K562 (cell line): Measurements from ENCODE around the gene SOAT2. TPM values are rescaled to one million over a fixed set of nuclear protein-coding genes. Genes with fewer than 3 reads are reported as not detected.
A peak's percentile ranks its signal among the peaks of the same experiment; 100 is the strongest.

Experiments
- ATAC-seq: fragments of 200-7000 bp; cut with Tn5 transposase; 3 replicates; pipeline ENCODE4 v1.9.1; 2020; ENCODE audit warnings: moderate library complexity
- BruUV-seq: library from RNA; stranded (reverse); fragments of 400-500 nt; replicated peaks from 2 replicates; lab custom pipeline; 2021; lab: Mats Ljungman, UMichigan
- CTCF ChIA-PET: fragments of 300-600 bp; formaldehyde crosslinking; extraction: SDS; loops from one replicate; lab custom pipeline; 2021; ENCODE audit warnings: low intra/inter-chr PET ratio; lab: Yijun Ruan, JAX
- POLR2A ChIA-PET: fragments of 300-600, 350-650 bp; sonication (Branson Sonifier 250); formaldehyde crosslinking; extraction: SDS; loops from one replicate; lab custom pipeline; 2021; ENCODE audit warnings: antibody characterized with exemption, inconsistent platforms; lab: Yijun Ruan, JAX
- DNase-seq, 4 experiments: peaks; one replicate each; pipeline versions ENCODE4 v3.0.0 to v3.0.0-alpha.2; 2011 to 2018; ENCODE audit warnings: low spot score in 3 of 4, mixed read lengths in 3 of 4; ENCODE audit errors: extremely low read depth in 1 of 4
- FAIRE-seq: peaks from 2 replicates; lab custom pipeline; 2011; peaks lifted over from hg19 to GRCh38; lab: Jason Lieb, UNC
- H2AFZ ChIP-seq: 2 replicates; pipeline ENCODE4 v1.6.0; 2011; ENCODE audit warnings: low read depth, low read length, control low read depth, inconsistent platforms
- H3K27ac ChIP-seq: fragments of 200-600 bp; 3 replicates; pipeline ENCODE4 v1.8.0; 2011; ENCODE audit warnings: low read depth, mild to moderate bottlenecking, control low read depth, inconsistent platforms, low read length, moderate library complexity, mixed read lengths; ENCODE audit errors: extremely low read depth
- H3K27me3 ChIP-seq, 2 experiments: fragments of 300-600 bp in 1 of 2; 2 replicates in 1 of 2; 3 replicates in 1 of 2; pipeline versions ENCODE4 v1.6.0 to v1.8.0; 2011; ENCODE audit warnings: inconsistent platforms in 2 of 2, low read length in 2 of 2, mild to moderate bottlenecking in 1 of 2, mixed read lengths in 1 of 2, moderate library complexity in 1 of 2; ENCODE audit not compliant: control insufficient read depth in 2 of 2, insufficient read depth in 2 of 2
- H3K36me3 ChIP-seq: fragments of 300-600 bp; 3 replicates; pipeline ENCODE4 v1.8.0; 2011; ENCODE audit warnings: mild to moderate bottlenecking, low read length, inconsistent platforms; ENCODE audit not compliant: control insufficient read depth, insufficient read depth
- H3K4me1 ChIP-seq, 2 experiments: fragments of 200-600 bp in 1 of 2; replicated peaks in 1 of 2; 2 replicates in 1 of 2; 3 replicates in 1 of 2; pipeline versions ENCODE4 v1.5.1 to v1.8.0; 2011; ENCODE audit warnings: inconsistent platforms in 2 of 2, low read length in 2 of 2, mild to moderate bottlenecking in 1 of 2, mixed read lengths in 1 of 2, moderate library complexity in 1 of 2; ENCODE audit not compliant: control insufficient read depth in 2 of 2, insufficient read depth in 2 of 2
- H3K4me2 ChIP-seq: 2 replicates; pipeline ENCODE4 v1.6.1; 2011; ENCODE audit warnings: low read length, control low read depth, inconsistent platforms, mixed read lengths; ENCODE audit not compliant: insufficient read depth
- H3K4me3 ChIP-seq: fragments of 200-600 bp; sonication (generic), shearing (Covaris generic); 2 replicates; pipeline ENCODE4 v1.5.1; 2016; ENCODE audit warnings: control low read depth, inconsistent platforms
- H3K79me2 ChIP-seq: fragments of 200-600 bp; 3 replicates; pipeline ENCODE4 v1.8.0; 2011; ENCODE audit warnings: low read length, inconsistent platforms; ENCODE audit not compliant: control insufficient read depth, insufficient read depth
- H3K9ac ChIP-seq, 2 experiments: 2 replicates each; pipeline versions ENCODE4 v1.6.0 to v1.6.1; 2011; ENCODE audit warnings: low read depth in 2 of 2, low read length in 2 of 2, control low read depth in 1 of 2, inconsistent platforms in 1 of 2, mild to moderate bottlenecking in 1 of 2, mixed read lengths in 1 of 2; ENCODE audit not compliant: insufficient read depth in 1 of 2
- H3K9me1 ChIP-seq: one replicate; pipeline ENCODE4 v1.6.0; 2011; ENCODE audit warnings: inconsistent platforms, mild to moderate bottlenecking, low read length, moderate library complexity; ENCODE audit not compliant: control insufficient read depth, insufficient read depth
- H3K9me3 ChIP-seq: replicated peaks from 2 replicates; pipeline ENCODE4 v1.5.1; 2011; ENCODE audit warnings: low read depth, low read length, inconsistent platforms; ENCODE audit not compliant: control insufficient read depth, insufficient read depth
- H4K20me1 ChIP-seq: replicated peaks from 2 replicates; pipeline ENCODE4 v1.6.1; 2011; ENCODE audit warnings: low read length, inconsistent platforms, mixed read lengths; ENCODE audit not compliant: control insufficient read depth, insufficient read depth
- ASH1L ChIP-seq: fragments of 450-650 bp; IDR thresholded peaks from 2 replicates; pipeline ENCODE4 v1.6.1; 2018; ENCODE audit warnings: borderline replicate concordance, mild to moderate bottlenecking, low read depth; ENCODE audit not compliant: partially characterized antibody
- CEBPZ ChIP-seq: fragments of 150-350 bp; IDR thresholded peaks from 2 replicates; pipeline ENCODE4 v1.6.1; 2014; ENCODE audit warnings: low read depth, mild to moderate bottlenecking, low read length, borderline replicate concordance
- GTF2A2 ChIP-seq: IDR thresholded peaks from 2 replicates; pipeline ENCODE4 v1.6.1; 2016; ENCODE audit warnings: mild to moderate bottlenecking, missing genetic modification characterization, missing compliant biosample characterization
- MCM2 ChIP-seq: fragments of 450-650 bp; IDR thresholded peaks from 2 replicates; pipeline ENCODE4 v1.6.1; 2017; ENCODE audit warnings: low read depth, mild to moderate bottlenecking
- PKNOX1 ChIP-seq: fragments of 450-650 bp; IDR thresholded peaks from 2 replicates; pipeline ENCODE4 v1.6.1; 2016
- RBM34 ChIP-seq: fragments of 200-400 bp; formaldehyde crosslinking; IDR thresholded peaks from 2 replicates; pipeline ENCODE4 v1.6.1; 2018; ENCODE audit warnings: low read length, borderline replicate concordance; ENCODE audit not compliant: insufficient read depth
- RCOR1 ChIP-seq, 2 experiments: IDR thresholded peaks; 2 replicates each; pipeline ENCODE4 v1.6.1; 2012; ENCODE audit warnings: low read depth in 2 of 2, low read length in 2 of 2, borderline replicate concordance in 1 of 2, improper control_type of control experiment in 1 of 2
- ZBTB11 ChIP-seq, 3 experiments: fragments of 200-800 bp in 1 of 3; fragments of 250-450 bp in 1 of 3; fragments of 450-650 bp in 1 of 3; sonication (Bioruptor Pico) in 1 of 3; sonication (Bioruptor generic) in 1 of 3; formaldehyde crosslinking in 1 of 3; IDR thresholded peaks; 2 replicates each; pipeline versions ENCODE4 v1.6.1 to v1.8.0; 2016 to 2022; ENCODE audit warnings: mild to moderate bottlenecking in 2 of 3, missing genetic modification characterization in 2 of 3, missing compliant biosample characterization in 1 of 3, moderate library complexity in 1 of 3
- ZBTB43 ChIP-seq: sonication (generic); formaldehyde crosslinking; IDR thresholded peaks from 2 replicates; pipeline ENCODE4 v1.8.0; 2023; ENCODE audit warnings: mild to moderate bottlenecking, missing genetic modification reagents
- ZNF121 ChIP-seq: sonication (generic); formaldehyde crosslinking; conservative IDR thresholded peaks from 2 replicates; pipeline ENCODE4 v1.8.0; 2022; ENCODE audit warnings: missing genetic modification reagents
- ZNF174 ChIP-seq: fragments of 250-450 bp; sonication (Bioruptor Pico); IDR thresholded peaks from 2 replicates; pipeline ENCODE4 v1.4.0; 2020; ENCODE audit warnings: mild to moderate bottlenecking
- ZNF444 ChIP-seq: fragments of 250-450 bp; sonication (Bioruptor Pico); IDR thresholded peaks from 2 replicates; pipeline ENCODE4 v1.4.0; 2020; ENCODE audit warnings: mild to moderate bottlenecking, moderate library complexity
- ZNF668 ChIP-seq: fragments of 250-450 bp; sonication (Bioruptor Pico); IDR thresholded peaks from 2 replicates; pipeline ENCODE4 v1.8.0; 2022; ENCODE audit warnings: mild to moderate bottlenecking, inconsistent platforms
- WGBS: fragments of 100-300 bp; shearing (Covaris generic); methylation state at CpG from one replicate; pipeline ENCODE4 v1.1.6; 2016; ENCODE audit warnings: low coverage, mixed read lengths; ENCODE audit not compliant: insufficient coverage; ENCODE audit errors: missing lambda C conversion rate; 5-methylcytosine and 5-hydroxymethylcytosine counted together
- in situ Hi-C: fragments of 300-500 bp; cut with MboI; formaldehyde crosslinking; loops from 4 replicates; pipeline ENCODE4 v1.15.0; 2018; ENCODE audit warnings: inconsistent platforms, mixed read lengths
- intact Hi-C: fragments of 100-400 bp; cut with micrococcal nuclease; formaldehyde crosslinking; loops from 2 replicates; pipeline ENCODE4 v1.14.2; 2022
- polyA plus RNA-seq, 8 experiments: library from polyadenylated mRNA; depleted of rRNA in 4 of 8; stranded (reverse) in 5 of 8; unstranded in 3 of 8; fragments of >200 nt; fragmentation: Nextera tagmentation in 2 of 8; fragmentation: Illumina TruSeq in 1 of 8; extraction: Ambion mirVana in 2 of 8; extraction: Trizol in 1 of 8; gene quantifications; 2 replicates each; pipeline versions ENCODE4 v1.2.1 to v1.2.3, GENCODE V29; 2011 to 2014; ENCODE audit warnings: inconsistent platforms in 1 of 8, missing spikeins in 1 of 8
- total RNA-seq, 7 experiments: library from RNA; depleted of rRNA in 6 of 7; stranded (reverse); fragments of >200 nt in 6 of 7; fragmentation: Illumina TruSeq in 2 of 7; extraction: Trizol in 2 of 7; gene quantifications; 2 replicates each; pipeline versions ENCODE4 v1.2.1 to v1.2.3, GENCODE V29; 2011 to 2021; ENCODE audit warnings: low replicate concordance in 1 of 7

Gene SOAT2
- total and polyA plus RNA-seq, 9 of the 15 experiments (the other 6 are each of a cell fraction or from before 2014, with no cell fraction given): 0.04 TPM; not detected in 8

- H4K20me1 ChIP-seq: no peaks in the 10 kb centered on the region
- H3K9ac ChIP-seq: no peak overlapping the region
- no TSS peak for BruUV-seq
- ChIA-PET CTCF (no interaction called here), POLR2A (interaction anchor here (0.9 kb wide), 1 partner anchor 13 kb away, joined by 3 read pairs; no protein-coding TSS in a partner anchor)
- no peaks in the 10 kb centered on the region for H3K79me2 ChIP-seq
- WGBS: 29% methylated on average over 7 of the region's 7 CpGs
- in situ Hi-C loops: no loop called here
- H3K9me1 ChIP-seq: no peaks in the 10 kb centered on the region
- no peaks in the 10 kb centered on the region for H3K9me3 ChIP-seq
- ATAC-seq (no peak), DNase-seq (peak in 1 of 4 experiments; percentile 2), FAIRE-seq (no peak)
- no peak overlapping the region for H3K4me2 ChIP-seq
- H3K27me3 ChIP-seq: no peaks in the 10 kb centered on the region; a peak in 1 of 5 replicates
- peak overlapping the region; percentile 64; the same call in 1 of the 2 replicates for H2AFZ ChIP-seq
- H3K36me3 ChIP-seq: no peaks in the 10 kb centered on the region
- H3K4me3 ChIP-seq: no peak overlapping the region
- no peak overlapping the region for H3K27ac ChIP-seq
- H3K4me1 ChIP-seq: peaks cover 14 to 23% of the 10 kb centered on the region in 2 experiments
- intact Hi-C loops: no loop called here
- TF ChIP-seq RBM34 (no peak), CEBPZ (no peak), ZNF174 (CRISPR knock-in tag) (no peak), ZBTB43 (CRISPR knock-in tag) (no peak), GTF2A2 (tag) (no peak), ASH1L (no peak), RCOR1 (IDR thresholded peaks at IDR 0.05; ENCODE audit: borderline replicate concordance in 1 of 2, low read depth in 2 of 2, low read length in 2 of 2) (no peak), ZBTB11 (CRISPR knock-in tag; IDR thresholded peaks at IDR 0.05) (no peak), PKNOX1 (no peak), ZNF121 (CRISPR knock-in tag) (no peak), ZNF668 (no peak), ZNF444 (no peak), MCM2 (no peak)
These were observed 3.8 kb downstream of the SOAT2 start for GRCh38 chr12:53107122-53107521.
